Kidney (tissue), 14 donors: ENCODE data around the gene GALNT11. TPM values are rescaled to one million over a fixed set of nuclear protein-coding genes. Genes with fewer than 3 reads are reported as not detected.

ENCODE experiments used
- DNase-seq, 5 donors: peaks; one replicate each; pipeline ENCODE4 v3.0.0-alpha.2; 2013 to 2020
- FAIRE-seq: peaks from 2 replicates; lab custom pipeline; 2012; peaks lifted over from hg19 to GRCh38; lab: Jason Lieb, UNC
- H3K27ac ChIP-seq, 2 donors: one replicate each; pipeline ENCODE4 v1.7.0; 2013; ENCODE audit warnings: low read depth in 2 of 2, low read length in 2 of 2, inconsistent platforms in 1 of 2
- H3K27me3 ChIP-seq: one replicate; pipeline ENCODE4 v1.7.1; 2013; ENCODE audit warnings: low read length, inconsistent platforms; ENCODE audit not compliant: control insufficient read depth, insufficient read depth
- H3K36me3 ChIP-seq, 3 donors: one replicate each; pipeline versions ENCODE4 v1.7.0 to v1.7.1; 2013; ENCODE audit warnings: low read length in 3 of 3, control low read depth in 1 of 3, inconsistent platforms in 1 of 3; ENCODE audit not compliant: insufficient read depth in 3 of 3, control insufficient read depth in 2 of 3
- H3K4me1 ChIP-seq, 3 donors: one replicate each; pipeline versions ENCODE4 v1.7.0 to v1.7.1; 2013; ENCODE audit warnings: low read length in 3 of 3, inconsistent platforms in 1 of 3, low read depth in 1 of 3; ENCODE audit not compliant: control insufficient read depth in 2 of 3, insufficient read depth in 2 of 3
- H3K4me3 ChIP-seq, 3 donors: one replicate each; pipeline versions ENCODE4 v1.7.0 to v1.8.1; 2013; ENCODE audit warnings: low read length in 3 of 3, control low read depth in 1 of 3, inconsistent platforms in 1 of 3
- H3K9ac ChIP-seq, 3 donors: one replicate each; pipeline versions ENCODE4 v1.7.0 to v1.7.1; 2013; ENCODE audit warnings: low read length in 3 of 3, control low read depth in 1 of 3, inconsistent platforms in 1 of 3
- H3K9me3 ChIP-seq, 3 donors: one replicate each; pipeline versions ENCODE4 v1.7.0 to v1.7.1; 2013; ENCODE audit warnings: low read length in 3 of 3, control low read depth in 1 of 3, inconsistent platforms in 1 of 3; ENCODE audit not compliant: control insufficient read depth in 2 of 3, insufficient read depth in 1 of 3
- CTCF ChIP-seq: IDR thresholded peaks from 3 replicates; pipeline ENCODE4 v1.5.1; 2012; ENCODE audit warnings: mild to moderate bottlenecking, moderate library complexity, borderline replicate concordance; ENCODE audit not compliant: insufficient read depth; ENCODE audit errors: extremely low read depth
- intact Hi-C: fragments of 100-400 bp; cut with DNase I; formaldehyde crosslinking; loops from one replicate; pipeline ENCODE4 v1.11.1; 2022
- polyA plus RNA-seq: library from polyadenylated mRNA; stranded (reverse); fragments of 350-450 nt; fragmentation: Illumina TruSeq; extraction: RNeasy Lipid Tissue Mini Kit (QIAGEN cat#74804); gene quantifications from one replicate; pipeline ENCODE4 v1.2.3, GENCODE V29; 2014; ENCODE audit warnings: low read depth, low replicate concordance; ENCODE audit not compliant: insufficient read depth
- total RNA-seq: library from RNA; stranded (reverse); fragmentation: NEBNext Ultra II Directional; extraction: Animal tissue kit (Norgen Biotek cat#: 25700); gene quantifications from one replicate; pipeline ENCODE4 v1.2.1, GENCODE V29; 2021
- donor health status: control.
- donor health status: control.
- donor health status: control.
- donor health status: control.
- donor health status: control.
- donor health status: DM: yes; HTN: yes; CAD: no.
- donor health status: Normal renal cell carcinoma (clear cell type).

The GALNT11 gene
- total and polyA plus RNA-seq, 2 donors from 2014 or later = 86.3 to 116 TPM

- intact Hi-C loops = no loop called here
- Histone ChIP-seq H3K4me1 (peaks cover 0 to 13% (median 0%) of the 10 kb centered on the region in 3 donors), H3K27ac (no peak overlapping the region), H3K27me3 (no peaks in the 10 kb centered on the region), H3K36me3 (peaks cover 0 to 3% (median 2%) of the 10 kb centered on the region in 3 donors), H3K9ac (peak overlapping the region in 1 of 3 donors; percentile 28), H3K4me3 (peak overlapping the region in 2 of 3 donors; percentile 52 to 61), H3K9me3 (no peaks in the 10 kb centered on the region)
- TF ChIP-seq CTCF = no peak
- no peak for DNase-seq
- FAIRE-seq = no peak
Observed at GRCh38 chr7:152095771-152096170, 70.3 kb downstream of the GALNT11 start.

- FAIRE-seq = no peak
- TF ChIP-seq CTCF = no peak
- Histone ChIP-seq H3K27me3 (no peaks in the 10 kb centered on the region), H3K36me3 (peaks cover 0 to 9% (median 8%) of the 10 kb centered on the region in 3 donors), H3K4me1 (peaks cover 0 to 6% (median 0%) of the 10 kb centered on the region in 3 donors), H3K9ac (no peak overlapping the region), H3K27ac (no peak overlapping the region), H3K4me3 (peak overlapping the region in 2 of 3 donors; percentile 8 to 23), H3K9me3 (no peaks in the 10 kb centered on the region)
- intact Hi-C loops = no loop called here
- no peak for DNase-seq
Observed at GRCh38 chr7:152097330-152097729, 71.9 kb downstream of the GALNT11 start.

GRCh38 chr7:152103066-152103465, 77.6 kb downstream of the GALNT11 start:
- Histone ChIP-seq H3K9me3 (no peaks in the 10 kb centered on the region), H3K36me3 (peaks cover 3 to 38% (median 13%) of the 10 kb centered on the region in 3 donors), H3K4me1 (no peaks in the 10 kb centered on the region), H3K4me3 (no peak overlapping the region), H3K27ac (no peak overlapping the region), H3K27me3 (no peaks in the 10 kb centered on the region), H3K9ac (no peak overlapping the region)
- TF ChIP-seq CTCF = no peak
- DNase-seq = no peak
- intact Hi-C loops = no loop called here
- no peak for FAIRE-seq

- TF ChIP-seq CTCF = no peak
- no peaks in the 10 kb centered on the region for H3K27me3 ChIP-seq
- no peaks in the 10 kb centered on the region for H3K9me3 ChIP-seq
- H3K4me3 ChIP-seq = no peak overlapping the region
- no peak for FAIRE-seq
- intact Hi-C loops = no loop called here
- no peaks in the 10 kb centered on the region for H3K4me1 ChIP-seq
- peaks cover 3 to 42% (median 13%) of the 10 kb centered on the region in 3 donors for H3K36me3 ChIP-seq
- no peak overlapping the region for H3K27ac ChIP-seq
- no peak overlapping the region for H3K9ac ChIP-seq
- no peak for DNase-seq
Observed at GRCh38 chr7:152103691-152104090, 78.2 kb downstream of the GALNT11 start.
